ENCODE results near the gene GAGE12J.

- no peak for TF ChIP-seq CTCF (IDR thresholded peaks at IDR 0.05; ENCODE audit: low read length)
- no peak for TF ChIP-seq EZH2 (IDR thresholded peaks at IDR 0.05; ENCODE audit: borderline replicate concordance, low read length)
Observed at GRCh38 chrX:49272421-49272820, 49.4 kb upstream of the GAGE12J start.

Measured in OCI-LY1 (cell line).